HepG2 (cell line): ENCODE data around the gene TMEM107. TPM values are rescaled to one million over a fixed set of nuclear protein-coding genes. Genes with fewer than 3 reads are reported as not detected.
A peak's percentile ranks its signal among the peaks of the same experiment; 100 is the strongest.

ENCODE experiments used
- BRD4 ChIP-seq: sonication (generic); formaldehyde crosslinking; IDR thresholded peaks from 2 replicates; pipeline ENCODE4 v1.4.0; 2020; ENCODE audit warnings: missing genetic modification reagents
- IRF2 ChIP-seq: IDR thresholded peaks from 2 replicates; pipeline ENCODE4 v1.6.1; 2018; ENCODE audit warnings: missing genetic modification reagents, missing compliant biosample characterization
- KDM4B ChIP-seq: sonication (generic); formaldehyde crosslinking; IDR thresholded peaks from 2 replicates; pipeline ENCODE4 v1.4.0; 2020; ENCODE audit warnings: missing genetic modification reagents
- MYC ChIP-seq: sonication (generic); formaldehyde crosslinking; IDR thresholded peaks from 2 replicates; pipeline ENCODE4 v1.9.0; 2021; ENCODE audit warnings: missing genetic modification reagents, borderline replicate concordance
- PHB2 ChIP-seq: fragments of 450-650 bp; IDR thresholded peaks from 2 replicates; pipeline ENCODE4 v1.6.1; 2018; ENCODE audit not compliant: partially characterized antibody
- RORA ChIP-seq: sonication (generic); formaldehyde crosslinking; IDR thresholded peaks from 2 replicates; pipeline ENCODE4 v1.5.0; 2020; ENCODE audit warnings: mild to moderate bottlenecking, missing genetic modification reagents, moderate library complexity
- SKIL ChIP-seq: sonication (generic); formaldehyde crosslinking; IDR thresholded peaks from 2 replicates; pipeline ENCODE4 v1.8.0; 2022; ENCODE audit warnings: missing genetic modification reagents, mild to moderate bottlenecking, moderate library complexity, borderline replicate concordance
- SRY ChIP-seq: sonication (generic); formaldehyde crosslinking; IDR thresholded peaks from 2 replicates; pipeline ENCODE4 v1.8.0; 2022; ENCODE audit warnings: mild to moderate bottlenecking, missing genetic modification reagents
- TCF12 ChIP-seq, 2 experiments: fragments of 450-650 bp in 1 of 2; sonication (generic) in 1 of 2; formaldehyde crosslinking in 1 of 2; IDR thresholded peaks; 2 replicates each; pipeline versions ENCODE4 v1.6.1 to v1.8.0; 2017 to 2022; ENCODE audit warnings: antibody characterized with exemption in 1 of 2, mild to moderate bottlenecking in 1 of 2, missing genetic modification reagents in 1 of 2, moderate library complexity in 1 of 2
- THAP11 ChIP-seq: IDR thresholded peaks from 2 replicates; pipeline ENCODE4 v1.6.1; 2016; ENCODE audit warnings: missing biosample characterization, missing genetic modification reagents
- ZC3H4 ChIP-seq: sonication (generic); formaldehyde crosslinking; IDR thresholded peaks from 2 replicates; pipeline ENCODE4 v1.4.0; 2020; ENCODE audit warnings: missing genetic modification reagents, borderline replicate concordance
- ZNF747 ChIP-seq: sonication (generic); formaldehyde crosslinking; IDR thresholded peaks from 2 replicates; pipeline ENCODE4 v1.8.1; 2023; ENCODE audit warnings: missing genetic modification reagents, mild to moderate bottlenecking, borderline replicate concordance
- ZNF775 ChIP-seq: sonication (generic); formaldehyde crosslinking; IDR thresholded peaks from 2 replicates; pipeline ENCODE4 v1.4.0; 2020; ENCODE audit warnings: missing genetic modification reagents, mild to moderate bottlenecking, moderate library complexity, borderline replicate concordance
- ZSCAN22 ChIP-seq: sonication (generic); formaldehyde crosslinking; IDR thresholded peaks from 2 replicates; pipeline ENCODE4 v1.4.0; 2020; ENCODE audit warnings: mild to moderate bottlenecking, missing genetic modification reagents
- polyA plus RNA-seq, 8 experiments: library from polyadenylated mRNA; depleted of rRNA in 3 of 8; stranded (reverse) in 7 of 8; unstranded in 1 of 8; fragments of >200 nt; fragmentation: Illumina TruSeq in 4 of 8; extraction: Trizol in 4 of 8; gene quantifications; 2 replicates each; pipeline versions ENCODE4 v1.2.1 to v1.2.3, GENCODE V29; 2011 to 2016; ENCODE audit warnings: low read depth in 4 of 8, missing spikeins in 1 of 8, mixed read lengths in 1 of 8; ENCODE audit not compliant: insufficient read depth in 1 of 8
- total RNA-seq, 5 experiments: library from RNA; depleted of rRNA; stranded (reverse); fragments of >200 nt; fragmentation: Illumina TruSeq; extraction: Trizol; gene quantifications; 2 replicates each; pipeline ENCODE4 v1.2.3, GENCODE V29; 2016; ENCODE audit warnings: low read depth in 1 of 5
- TF ChIP-seq, protein P1 (sequence below): sonication (generic); IDR thresholded peaks from 2 replicates; pipeline ENCODE4 v1.6.1; 2016; ENCODE audit warnings: low read depth, borderline replicate concordance
- TF ChIP-seq, protein P2 (sequence below): IDR thresholded peaks from 2 replicates; pipeline ENCODE4 v1.6.1; 2016; ENCODE audit warnings: missing biosample characterization, missing genetic modification reagents, low read depth

Gene TMEM107
- total and polyA plus RNA-seq, 2 of the 13 experiments (the other 11 are each of a cell fraction or from before 2014, with no cell fraction given), result 7.2 to 15.3 TPM

DNA sequence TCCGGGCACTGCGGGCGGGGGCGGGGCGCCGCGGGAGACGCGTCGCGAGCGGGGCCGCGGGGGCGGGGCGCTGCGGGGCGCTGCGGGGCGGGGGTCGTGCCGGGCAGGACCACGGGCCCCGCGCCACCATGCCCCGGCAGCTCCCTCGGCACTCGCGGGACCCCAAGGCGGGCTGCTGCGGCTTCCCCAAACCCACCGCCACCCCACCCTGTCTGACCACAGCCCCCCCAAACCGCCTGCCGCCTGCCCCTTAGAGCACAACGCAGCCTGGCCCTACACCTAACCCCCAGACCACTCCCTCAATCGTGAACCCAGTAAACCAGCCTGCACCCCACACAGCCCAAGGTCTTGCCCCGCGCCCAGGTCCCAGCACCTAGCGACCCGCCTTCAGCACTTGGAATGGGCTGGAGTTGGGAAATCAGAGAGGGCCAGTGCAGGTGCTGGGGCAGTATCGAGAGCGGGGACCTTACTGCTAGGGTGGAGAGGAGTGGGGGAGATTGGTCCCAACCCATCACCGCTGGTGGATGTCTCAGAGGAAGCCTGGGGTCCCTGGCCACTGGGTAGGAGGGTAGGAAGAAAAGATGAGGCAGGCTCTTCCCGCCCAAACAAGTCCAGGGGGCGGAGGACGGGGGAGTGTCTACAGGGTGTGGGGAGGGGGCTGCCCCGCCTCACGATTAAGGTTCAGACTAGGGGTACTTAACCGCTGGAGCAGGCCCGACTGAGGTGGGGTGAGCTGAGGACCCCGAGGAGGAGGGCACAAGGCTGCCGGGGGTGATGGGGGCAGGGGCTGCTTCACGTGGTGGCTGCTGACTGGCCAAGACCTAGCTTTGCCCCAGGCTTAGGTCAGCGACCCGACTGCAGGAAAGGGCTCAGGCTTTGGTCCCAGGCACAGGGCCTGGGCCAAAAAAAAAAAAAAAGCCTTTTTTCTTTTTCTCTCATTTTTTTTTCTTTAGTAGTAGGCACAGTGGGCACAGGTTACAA lies 12.9 kb downstream of the TMEM107 start (continued):
- TF ChIP-seq TCF12 (IDR thresholded peaks at IDR 0.05), result no peak
- no peak for TF ChIP-seq TCF12 (CRISPR knock-in tag; IDR thresholded peaks at IDR 0.05)
- no peak for TF ChIP-seq THAP11 (CRISPR knock-in tag)
- no peak for TF ChIP-seq ZNF775 (CRISPR knock-in tag)
- no peak for TF ChIP-seq ZSCAN22 (CRISPR knock-in tag)
- TF ChIP-seq ZNF747, result no peak
- no peak for TF ChIP-seq SRY (CRISPR knock-in tag)
- no peak for TF ChIP-seq BRD4
- no peak for TF ChIP-seq RORA
- peak; percentile 48; the same call in 1 of the 2 replicates for TF ChIP-seq MYC (CRISPR knock-in tag)
- TF ChIP-seq, protein P1, sequence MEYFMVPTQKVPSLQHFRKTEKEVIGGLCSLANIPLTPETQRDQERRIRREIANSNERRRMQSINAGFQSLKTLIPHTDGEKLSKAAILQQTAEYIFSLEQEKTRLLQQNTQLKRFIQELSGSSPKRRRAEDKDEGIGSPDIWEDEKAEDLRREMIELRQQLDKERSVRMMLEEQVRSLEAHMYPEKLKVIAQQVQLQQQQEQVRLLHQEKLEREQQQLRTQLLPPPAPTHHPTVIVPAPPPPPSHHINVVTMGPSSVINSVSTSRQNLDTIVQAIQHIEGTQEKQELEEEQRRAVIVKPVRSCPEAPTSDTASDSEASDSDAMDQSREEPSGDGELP, result no peak
- TF ChIP-seq SKIL (CRISPR knock-in tag), result no peak; the same call in 1 of the 2 replicates
- no peak for TF ChIP-seq PHB2
- 0 out of 2 replicates have a peak, but pooled peaks have one; percentile 11 for TF ChIP-seq KDM4B (CRISPR knock-in tag)
- no peak for TF ChIP-seq IRF2 (CRISPR knock-in tag)
- TF ChIP-seq, protein P2, sequence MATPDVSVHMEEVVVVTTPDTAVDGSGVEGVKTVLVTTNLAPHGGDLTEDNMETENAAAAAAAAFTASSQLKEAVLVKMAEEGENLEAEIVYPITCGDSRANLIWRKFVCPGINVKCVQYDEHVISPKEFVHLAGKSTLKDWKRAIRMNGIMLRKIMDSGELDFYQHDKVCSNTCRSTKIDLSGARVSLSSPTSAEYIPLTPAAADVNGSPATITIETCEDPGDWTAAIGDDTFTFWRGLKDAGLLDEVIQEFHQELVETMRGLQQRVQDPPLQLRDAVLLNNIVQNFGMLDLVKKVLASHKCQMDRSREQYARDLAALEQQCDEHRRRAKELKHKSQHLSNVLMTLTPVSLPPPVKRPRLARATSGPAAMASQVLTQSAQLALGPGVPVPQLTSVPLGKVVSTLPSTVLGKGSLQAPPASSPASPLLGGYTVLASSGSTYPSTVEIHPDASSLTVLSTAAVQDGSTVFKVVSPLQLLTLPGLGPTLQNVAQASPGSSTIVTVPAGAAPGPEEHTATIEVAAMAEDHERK (CRISPR knock-in tag), result no peak
- no peak for TF ChIP-seq ZC3H4 (CRISPR knock-in tag)
